ENCODE measurements around the gene ZNF76. TPM values are rescaled to one million over a fixed set of nuclear protein-coding genes. Genes with fewer than 3 reads are reported as not detected.
"Not testable (repeated sequence)": the region's sequence is repeated elsewhere in the genome, so short reads cannot be mapped to it uniquely, and the experiment has no call there.

Gene ZNF76
- total and polyA plus RNA-seq, 2 donors (not counting 3 experiments of a cell fraction or from before 2014, with no cell fraction given), result 27.9 to 34.6 TPM

- dilution Hi-C loops (cut with MboI; ENCODE audit: extremely low pct_ligation_motif_present, low sequenced_read_pairs), result no loop called here
- no TSS peak for BruUV-seq (replicated peaks)
- DNase-seq (ENCODE audit: low read depth, low spot score) (no peak), FAIRE-seq (no peak)
- intact Hi-C loops (cut with micrococcal nuclease), result no loop called here
- Histone ChIP-seq H3K79me2 (ENCODE audit: control insufficient read depth, insufficient read depth, low read length) (no peaks in the 10 kb centered on the region), H2AFZ (ENCODE audit: low read depth, low read length) (no peak overlapping the region), H3K9ac (replicated peaks; ENCODE audit: extremely low read depth, insufficient read depth, low read length) (no peak overlapping the region), H4K20me1 (replicated peaks; ENCODE audit: control insufficient read depth, extremely low read depth, insufficient read depth, low read length) (no peaks in the 10 kb centered on the region), H3K27ac (ENCODE audit: insufficient read depth, low read depth, low read length) (no peak overlapping the region), H3K27me3 (ENCODE audit: control insufficient read depth in 2 of 2, insufficient read depth in 2 of 2, low read length in 2 of 2) (peaks cover 0 to 8% of the 10 kb centered on the region in 2 experiments), H3K9me1 (replicated peaks; ENCODE audit: control insufficient read depth, extremely low read depth, insufficient read depth, low read length) (no peaks in the 10 kb centered on the region), H3K36me3 (ENCODE audit: control insufficient read depth in 2 of 2, extremely low read depth in 1 of 2, insufficient read depth in 2 of 2, low read length in 2 of 2) (no peaks in the 10 kb centered on the region), H3K9me3 (replicated peaks; ENCODE audit: control insufficient read depth, insufficient read depth, low read length) (no peaks in the 10 kb centered on the region), H3K4me2 (ENCODE audit: insufficient read depth, low read length) (no peak overlapping the region), H3K4me1 (ENCODE audit: control insufficient read depth, extremely low read depth, insufficient read depth, low read length) (no peaks in the 10 kb centered on the region), H3K4me3 (replicated peaks in 1 of 3; ENCODE audit: insufficient read depth in 1 of 3, low read depth in 1 of 3, low read length in 3 of 3) (no peak overlapping the region)
- CTCF ChIA-PET, result interaction anchor here (1.3 to 1.7 kb wide), 2 partner anchors 12 to 34 kb away, joined by 3 to 7 read pairs; partner anchors contain the start of gene DEF6
- TF ChIP-seq MYC (IDR thresholded peaks at IDR 0.05; ENCODE audit: low read depth, low read length) (no peak), MAX (IDR thresholded peaks at IDR 0.05; ENCODE audit: insufficient read depth, insufficient read length) (no peak), JUN (IDR thresholded peaks at IDR 0.05; ENCODE audit: borderline replicate concordance, insufficient read depth, insufficient read length, low read depth) (no peak), EZH2 (IDR thresholded peaks at IDR 0.05; ENCODE audit: borderline replicate concordance, low read depth, low read length, severe bottlenecking) (no peak), POLR2A (IDR thresholded peaks at IDR 0.05; ENCODE audit: low read depth, low read length) (no peak)
- POLR2A ChIA-PET, result no interaction called here
These were observed 71.1 kb downstream of the ZNF76 start for GRCh38 chr6:35330541-35331119.

- H3K9me1 ChIP-seq (replicated peaks; ENCODE audit: control insufficient read depth, extremely low read depth, insufficient read depth, low read length); FAIRE-seq; H3K27ac ChIP-seq (ENCODE audit: insufficient read depth, low read depth, low read length); H3K9me3 ChIP-seq (replicated peaks; ENCODE audit: control insufficient read depth, insufficient read depth, low read length); dilution Hi-C loops (cut with MboI; ENCODE audit: extremely low pct_ligation_motif_present, low sequenced_read_pairs); H2AFZ ChIP-seq (ENCODE audit: low read depth, low read length); BruUV-seq (replicated peaks); H3K4me1 ChIP-seq (ENCODE audit: control insufficient read depth, extremely low read depth, insufficient read depth, low read length); intact Hi-C loops (cut with micrococcal nuclease); H4K20me1 ChIP-seq (replicated peaks; ENCODE audit: control insufficient read depth, extremely low read depth, insufficient read depth, low read length); H3K79me2 ChIP-seq (ENCODE audit: control insufficient read depth, insufficient read depth, low read length); H3K9ac ChIP-seq (replicated peaks; ENCODE audit: extremely low read depth, insufficient read depth, low read length); H3K4me3 ChIP-seq (replicated peaks in 1 of 3; ENCODE audit: insufficient read depth in 1 of 3, low read depth in 1 of 3, low read length in 3 of 3); H3K27me3 ChIP-seq (ENCODE audit: control insufficient read depth in 2 of 2, insufficient read depth in 2 of 2, low read length in 2 of 2); H3K4me2 ChIP-seq (ENCODE audit: insufficient read depth, low read length); H3K36me3 ChIP-seq (ENCODE audit: control insufficient read depth in 2 of 2, extremely low read depth in 1 of 2, insufficient read depth in 2 of 2, low read length in 2 of 2); POLR2A ChIA-PET; DNase-seq (ENCODE audit: low read depth, low spot score): not testable (repeated sequence)
- CTCF ChIA-PET, result interaction anchor here (1.1 to 2.5 kb wide), 6 partner anchors 9 to 136 kb away, joined by 3 to 7 read pairs (median 4); partner anchors contain the start of genes DEF6, PPARD and RPL10A
These were observed 72.7 kb downstream of the ZNF76 start for GRCh38 chr6:35332074-35332887.
